ENCODE measurements around the gene THRB.

Gene THRB

GRCh38 chr3:24340161-24340560, 154.5 kb downstream of the THRB start:
- Histone ChIP-seq H3K79me1 (replicated peaks; ENCODE audit: low read length, poor library complexity, severe bottlenecking) (peaks cover 3% of the 10 kb centered on the region), H2BK15ac (ENCODE audit: low read depth, poor library complexity, severe bottlenecking) (no peak overlapping the region), H3K18ac (ENCODE audit: low read depth in 1 of 2, low read length in 2 of 2) (no peak overlapping the region), H2BK12ac (ENCODE audit: low read length in 2 of 2) (no peak overlapping the region), H4K91ac (ENCODE audit: low read length) (no peak overlapping the region), H2BK120ac (ENCODE audit: low read depth, low read length) (no peak overlapping the region), H3K14ac (ENCODE audit: low read length in 2 of 2) (no peak overlapping the region), H3K36me3 (ENCODE audit: control insufficient read depth in 1 of 2, insufficient read depth in 2 of 2, low read depth in 1 of 2, low read length in 2 of 2) (no peaks in the 10 kb centered on the region), H3K4me3 (ENCODE audit: insufficient read depth in 1 of 2, low read depth in 1 of 2, low read length in 2 of 2) (no peak overlapping the region), H3K4ac (ENCODE audit: low read depth in 1 of 2, low read length in 2 of 2) (no peak overlapping the region), H3K4me1 (ENCODE audit: control insufficient read depth, insufficient read depth, low read depth, low read length) (no peaks in the 10 kb centered on the region), H3K9me3 (ENCODE audit: control insufficient read depth, low read length) (no peaks in the 10 kb centered on the region), H3K9ac (ENCODE audit: low read length) (no peak overlapping the region), H2AK5ac (ENCODE audit: low read length, severe bottlenecking) (no peak overlapping the region), H2AFZ (ENCODE audit: low read depth, low read length) (no peak overlapping the region), H4K8ac (ENCODE audit: low read length) (no peak overlapping the region), H3K27me3 (ENCODE audit: control insufficient read depth in 1 of 2, insufficient read depth in 1 of 2, low read length in 2 of 2) (no peaks in the 10 kb centered on the region), H3K4me2 (ENCODE audit: low read length, poor library complexity, severe bottlenecking) (no peak overlapping the region), H2BK5ac (ENCODE audit: low read depth, low read length, poor library complexity, severe bottlenecking) (no peak overlapping the region), H3K27ac (ENCODE audit: low read length, poor library complexity, severe bottlenecking) (no peak overlapping the region), H3K23ac (ENCODE audit: low read length in 2 of 2) (no peak overlapping the region)
- DNase-seq: no peak
- 100% methylated on average over 1 of the region's 1 CpG for WGBS

- no peak overlapping the region for H3K14ac ChIP-seq (ENCODE audit: low read length in 2 of 2)
- H2AK5ac ChIP-seq (ENCODE audit: low read length, severe bottlenecking): no peak overlapping the region
- H3K79me1 ChIP-seq (replicated peaks; ENCODE audit: low read length, poor library complexity, severe bottlenecking): peaks cover 5% of the 10 kb centered on the region
- H2BK120ac ChIP-seq (ENCODE audit: low read depth, low read length): no peak overlapping the region
- no peaks in the 10 kb centered on the region for H3K36me3 ChIP-seq (ENCODE audit: control insufficient read depth in 1 of 2, insufficient read depth in 2 of 2, low read depth in 1 of 2, low read length in 2 of 2)
- peak; percentile 24 for DNase-seq
- 97% methylated on average over 5 of the region's 5 CpGs for WGBS
- no peak overlapping the region for H4K8ac ChIP-seq (ENCODE audit: low read length)
- no peak overlapping the region for H2BK15ac ChIP-seq (ENCODE audit: low read depth, poor library complexity, severe bottlenecking)
- H2BK5ac ChIP-seq (ENCODE audit: low read depth, low read length, poor library complexity, severe bottlenecking): no peak overlapping the region
- H3K18ac ChIP-seq (ENCODE audit: low read depth in 1 of 2, low read length in 2 of 2): no peak overlapping the region
- peak overlapping the region in 1 of 2 experiments; percentile 1 for H3K4me3 ChIP-seq (ENCODE audit: insufficient read depth in 1 of 2, low read depth in 1 of 2, low read length in 2 of 2)
- no peak overlapping the region for H3K4ac ChIP-seq (ENCODE audit: low read depth in 1 of 2, low read length in 2 of 2)
- H3K9me3 ChIP-seq (ENCODE audit: control insufficient read depth, low read length): no peaks in the 10 kb centered on the region
- H3K9ac ChIP-seq (ENCODE audit: low read length): no peak overlapping the region
- no peak overlapping the region for H4K91ac ChIP-seq (ENCODE audit: low read length)
- no peaks in the 10 kb centered on the region for H3K4me1 ChIP-seq (ENCODE audit: control insufficient read depth, insufficient read depth, low read depth, low read length)
- no peak overlapping the region for H2BK12ac ChIP-seq (ENCODE audit: low read length in 2 of 2)
- H3K27me3 ChIP-seq (ENCODE audit: control insufficient read depth in 1 of 2, insufficient read depth in 1 of 2, low read length in 2 of 2): no peaks in the 10 kb centered on the region
- H3K4me2 ChIP-seq (ENCODE audit: low read length, poor library complexity, severe bottlenecking): no peak overlapping the region
- no peak overlapping the region for H2AFZ ChIP-seq (ENCODE audit: low read depth, low read length)
- H3K23ac ChIP-seq (ENCODE audit: low read length in 2 of 2): no peak overlapping the region
- no peak overlapping the region for H3K27ac ChIP-seq (ENCODE audit: low read length, poor library complexity, severe bottlenecking)
Observed at GRCh38 chr3:24339266-24339825, 155.3 kb downstream of the THRB start.

DNA sequence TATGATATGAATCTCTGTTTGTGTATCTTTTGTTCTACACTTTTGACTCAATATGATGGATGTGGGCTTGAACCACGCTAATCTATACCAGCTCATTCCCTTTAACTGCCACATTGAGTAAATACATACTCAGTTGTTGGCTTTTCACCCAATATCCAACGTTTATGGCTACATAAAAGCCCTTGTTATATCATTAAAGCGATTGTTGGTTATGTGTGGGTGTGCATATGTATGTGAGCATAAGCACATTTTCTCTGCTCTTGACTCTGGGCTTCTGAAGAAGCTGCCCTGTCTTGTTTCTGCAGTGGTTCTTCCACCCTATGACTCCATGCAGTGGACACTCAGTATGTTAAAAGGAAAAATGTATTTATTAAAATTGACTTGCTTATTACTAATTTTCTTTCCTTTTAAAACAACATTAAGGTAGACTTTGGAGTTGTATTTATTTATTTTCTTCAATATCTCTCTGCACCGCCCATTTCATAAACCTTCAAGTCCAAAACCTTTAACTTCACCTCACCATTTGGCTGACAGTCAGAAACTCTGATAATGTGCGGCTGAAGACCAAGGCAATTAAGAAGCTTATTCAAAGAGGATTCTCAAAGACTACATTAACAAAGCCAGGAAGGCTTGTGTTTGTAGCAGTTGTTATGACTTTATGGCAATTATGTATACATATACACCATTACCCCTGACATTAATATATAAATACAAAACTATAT, 156.1 kb downstream of the THRB start:
- Histone ChIP-seq H4K8ac (ENCODE audit: low read length) (no peak overlapping the region), H3K4ac (ENCODE audit: low read depth in 1 of 2, low read length in 2 of 2) (no peak overlapping the region), H3K4me3 (ENCODE audit: insufficient read depth in 1 of 2, low read depth in 1 of 2, low read length in 2 of 2) (no peak overlapping the region), H2BK12ac (ENCODE audit: low read length in 2 of 2) (no peak overlapping the region), H3K9me3 (ENCODE audit: control insufficient read depth, low read length) (no peaks in the 10 kb centered on the region), H4K91ac (ENCODE audit: low read length) (no peak overlapping the region), H3K4me2 (ENCODE audit: low read length, poor library complexity, severe bottlenecking) (no peak overlapping the region), H3K23ac (ENCODE audit: low read length in 2 of 2) (no peak overlapping the region), H3K14ac (ENCODE audit: low read length in 2 of 2) (no peak overlapping the region), H3K27ac (ENCODE audit: low read length, poor library complexity, severe bottlenecking) (no peak overlapping the region), H2BK5ac (ENCODE audit: low read depth, low read length, poor library complexity, severe bottlenecking) (no peak overlapping the region), H3K36me3 (ENCODE audit: control insufficient read depth in 1 of 2, insufficient read depth in 2 of 2, low read depth in 1 of 2, low read length in 2 of 2) (no peaks in the 10 kb centered on the region), H3K27me3 (ENCODE audit: control insufficient read depth in 1 of 2, insufficient read depth in 1 of 2, low read length in 2 of 2) (no peaks in the 10 kb centered on the region), H2AK5ac (ENCODE audit: low read length, severe bottlenecking) (no peak overlapping the region), H3K18ac (ENCODE audit: low read depth in 1 of 2, low read length in 2 of 2) (no peak overlapping the region), H3K4me1 (ENCODE audit: control insufficient read depth, insufficient read depth, low read depth, low read length) (no peaks in the 10 kb centered on the region), H2BK120ac (ENCODE audit: low read depth, low read length) (no peak overlapping the region), H2AFZ (ENCODE audit: low read depth, low read length) (no peak overlapping the region), H3K79me1 (replicated peaks; ENCODE audit: low read length, poor library complexity, severe bottlenecking) (peaks cover 5% of the 10 kb centered on the region), H2BK15ac (ENCODE audit: low read depth, poor library complexity, severe bottlenecking) (no peak overlapping the region), H3K9ac (ENCODE audit: low read length) (no peak overlapping the region)
- no peak for DNase-seq
- WGBS: 83% methylated on average over 1 of the region's 5 CpGs

DNA sequence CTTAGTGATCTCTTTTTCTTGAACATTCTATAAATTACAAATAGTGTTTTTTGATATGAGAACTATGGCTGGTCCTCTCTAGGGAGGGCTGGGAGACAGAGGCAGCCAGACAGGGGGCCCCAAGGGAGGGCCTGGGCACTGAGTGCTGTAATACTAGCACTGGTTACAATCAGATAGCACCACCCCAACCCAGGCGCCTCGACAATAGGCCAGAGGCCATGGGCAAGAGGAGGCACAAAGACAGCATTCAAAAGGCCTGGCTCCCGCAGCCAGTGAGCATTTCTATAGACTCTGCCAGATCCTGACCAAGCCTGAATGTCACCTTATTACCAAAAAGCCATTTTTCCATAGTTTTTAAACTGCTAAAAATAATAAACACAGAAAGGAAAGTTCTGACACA, 158.5 kb downstream of the THRB start:
- 97% methylated on average over 3 of the region's 3 CpGs for WGBS
- Histone ChIP-seq H3K36me3 (ENCODE audit: control insufficient read depth in 1 of 2, insufficient read depth in 2 of 2, low read depth in 1 of 2, low read length in 2 of 2) (peaks cover 0 to 4% of the 10 kb centered on the region in 2 experiments), H4K91ac (ENCODE audit: low read length) (no peak overlapping the region)

More for the DNA sequence above, 158.5 kb downstream of the THRB start:
- Histone ChIP-seq H4K8ac (ENCODE audit: low read length) (no peak overlapping the region), H3K18ac (ENCODE audit: low read depth in 1 of 2, low read length in 2 of 2) (no peak overlapping the region), H3K4ac (ENCODE audit: low read depth in 1 of 2, low read length in 2 of 2) (no peak overlapping the region), H2AK5ac (ENCODE audit: low read length, severe bottlenecking) (no peak overlapping the region), H3K4me2 (ENCODE audit: low read length, poor library complexity, severe bottlenecking) (no peak overlapping the region), H3K4me1 (ENCODE audit: control insufficient read depth, insufficient read depth, low read depth, low read length) (no peaks in the 10 kb centered on the region), H3K14ac (ENCODE audit: low read length in 2 of 2) (no peak overlapping the region), H3K27me3 (ENCODE audit: control insufficient read depth in 1 of 2, insufficient read depth in 1 of 2, low read length in 2 of 2) (no peaks in the 10 kb centered on the region), H2BK5ac (ENCODE audit: low read depth, low read length, poor library complexity, severe bottlenecking) (no peak overlapping the region), H2AFZ (ENCODE audit: low read depth, low read length) (no peak overlapping the region), H3K4me3 (ENCODE audit: insufficient read depth in 1 of 2, low read depth in 1 of 2, low read length in 2 of 2) (no peak overlapping the region), H3K79me1 (replicated peaks; ENCODE audit: low read length, poor library complexity, severe bottlenecking) (peaks cover 1% of the 10 kb centered on the region), H3K23ac (ENCODE audit: low read length in 2 of 2) (no peak overlapping the region), H2BK15ac (ENCODE audit: low read depth, poor library complexity, severe bottlenecking) (no peak overlapping the region), H2BK12ac (ENCODE audit: low read length in 2 of 2) (no peak overlapping the region), H3K9ac (ENCODE audit: low read length) (no peak overlapping the region), H2BK120ac (ENCODE audit: low read depth, low read length) (no peak overlapping the region), H3K27ac (ENCODE audit: low read length, poor library complexity, severe bottlenecking) (no peak overlapping the region), H3K9me3 (ENCODE audit: control insufficient read depth, low read length) (no peaks in the 10 kb centered on the region)
- DNase-seq: no peak
